Left ventricle myocardium inferior (tissue), 1 donor: Measurements from ENCODE around the gene PACS1. TPM values are rescaled to one million over a fixed set of nuclear protein-coding genes. Genes with fewer than 3 reads are reported as not detected.

Experiments
- DNase-seq: peaks from one replicate; pipeline ENCODE4 v3.0.0-alpha.2; 2020
- H3K27ac ChIP-seq: fragments of 200-600 bp; replicated peaks from 2 replicates; pipeline ENCODE4 v1.8.0; 2021
- H3K27me3 ChIP-seq: fragments of 200-600 bp; 2 replicates; pipeline ENCODE4 v1.8.0; 2021; ENCODE audit warnings: low read depth
- H3K36me3 ChIP-seq: fragments of 200-600 bp; 2 replicates; pipeline ENCODE4 v1.8.0; 2021
- H3K4me1 ChIP-seq: fragments of 200-600 bp; 2 replicates; pipeline ENCODE4 v1.8.0; 2021
- H3K4me3 ChIP-seq: fragments of 200-600 bp; 2 replicates; pipeline ENCODE4 v1.8.0; 2021; ENCODE audit warnings: mild to moderate bottlenecking, moderate library complexity
- H3K9me3 ChIP-seq: fragments of 200-600 bp; replicated peaks from 2 replicates; pipeline ENCODE4 v1.8.0; 2021
- CTCF ChIP-seq: fragments of 200-600 bp; IDR thresholded peaks from 2 replicates; pipeline ENCODE4 v1.8.0; 2021; ENCODE audit warnings: antibody characterized with exemption, mild to moderate bottlenecking, borderline replicate concordance
- intact Hi-C: fragments of 100-400 bp; cut with micrococcal nuclease; formaldehyde crosslinking; loops from one replicate; pipeline ENCODE4 v1.11.0; 2022
- total RNA-seq: library from RNA; stranded (reverse); fragmentation: NEBNext Ultra II Directional; extraction: Animal tissue kit (Norgen Biotek cat#: 25700); gene quantifications from one replicate; pipeline ENCODE4 v1.2.1, GENCODE V29; 2021
- donor health status: DM: no; HTN: yes; CAD: no; lungs with severe emphysema.

The PACS1 gene
- total RNA-seq, 1 donor from 2014 or later, result 54.9 TPM

DNA sequence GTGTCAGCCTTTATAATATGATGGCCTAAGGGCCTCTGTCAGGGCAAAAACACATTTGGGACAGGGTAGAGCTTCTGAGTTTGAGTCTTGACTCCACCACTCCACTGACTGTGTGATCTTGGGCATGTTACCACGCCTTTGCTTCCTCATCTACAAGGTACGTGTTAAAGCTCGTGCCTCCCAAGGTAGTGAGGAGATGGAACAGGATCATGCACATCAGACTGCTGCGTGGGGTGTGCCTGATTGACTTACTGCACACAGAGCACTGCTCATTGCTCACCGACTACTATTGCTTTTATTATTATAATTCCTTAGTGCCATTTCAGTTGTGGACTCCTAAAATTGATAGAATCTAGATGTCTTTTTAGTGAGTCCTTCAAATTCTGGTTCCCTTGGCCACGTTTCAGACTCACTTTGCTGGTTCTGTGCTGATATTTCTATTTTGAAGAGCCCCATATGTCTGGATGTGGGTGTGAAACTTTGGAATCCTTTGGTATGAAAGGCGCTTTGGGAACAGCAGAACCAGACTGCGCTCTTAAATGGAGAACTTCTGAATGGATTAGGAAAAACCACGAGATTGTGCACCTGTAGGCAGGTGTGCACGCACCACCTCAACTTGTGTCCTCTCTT lies 154.3 kb downstream of the PACS1 start:
- Histone ChIP-seq H3K4me3 (no peak overlapping the region), H3K4me1 (no peaks in the 10 kb centered on the region), H3K9me3 (no peaks in the 10 kb centered on the region), H3K27me3 (no peaks in the 10 kb centered on the region), H3K36me3 (peaks cover 40% of the 10 kb centered on the region), H3K27ac (no peak overlapping the region)
- no peak for TF ChIP-seq CTCF
- intact Hi-C loops, result no loop called here
- no peak for DNase-seq

DNA sequence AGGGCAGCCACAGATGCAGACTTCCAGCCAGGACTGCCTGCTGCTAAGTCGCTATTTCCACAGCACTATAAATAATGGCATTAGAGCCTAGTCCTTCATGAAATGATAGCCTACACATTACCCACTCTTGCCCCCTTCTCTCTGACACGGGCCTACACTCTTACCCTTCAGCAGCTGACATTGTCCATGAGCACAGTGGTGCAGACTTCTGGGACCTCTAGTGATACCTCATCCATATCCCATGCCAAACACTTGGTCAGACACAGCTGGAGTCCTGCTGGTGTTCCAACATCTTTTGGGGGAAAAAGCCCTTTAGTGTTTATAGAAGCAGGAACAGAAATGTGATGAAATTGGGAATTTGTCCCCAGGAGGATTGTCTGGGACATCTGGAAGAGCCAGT lies 155.0 kb downstream of the PACS1 start:
- TF ChIP-seq CTCF, result no peak
- intact Hi-C loops, result no loop called here
- no peak overlapping the region for H3K27ac ChIP-seq
- no peaks in the 10 kb centered on the region for H3K4me1 ChIP-seq
- H3K36me3 ChIP-seq, result peaks cover 33% of the 10 kb centered on the region
- no peak for DNase-seq
- no peak overlapping the region for H3K4me3 ChIP-seq
- H3K27me3 ChIP-seq, result no peaks in the 10 kb centered on the region
- H3K9me3 ChIP-seq, result no peaks in the 10 kb centered on the region

- Histone ChIP-seq H3K4me3 (no peak overlapping the region), H3K27ac (no peak overlapping the region), H3K4me1 (no peaks in the 10 kb centered on the region), H3K36me3 (peaks cover 29% of the 10 kb centered on the region), H3K9me3 (no peaks in the 10 kb centered on the region), H3K27me3 (no peaks in the 10 kb centered on the region)
- no peak for TF ChIP-seq CTCF
- DNase-seq, result no peak
- intact Hi-C loops, result no loop called here
These were observed 156.0 kb downstream of the PACS1 start for GRCh38 chr11:66226101-66226500.

GRCh38 chr11:66227700-66228099 lies 157.6 kb downstream of the PACS1 start:
- peaks cover 45% of the 10 kb centered on the region for H3K36me3 ChIP-seq
- intact Hi-C loops, result no loop called here

GRCh38 chr11:66228521-66228920 lies 158.4 kb downstream of the PACS1 start:
- TF ChIP-seq CTCF, result no peak
- Histone ChIP-seq H3K9me3 (no peaks in the 10 kb centered on the region), H3K4me1 (no peaks in the 10 kb centered on the region), H3K36me3 (peaks cover 53% of the 10 kb centered on the region), H3K4me3 (no peak overlapping the region), H3K27me3 (no peaks in the 10 kb centered on the region), H3K27ac (no peak overlapping the region)
- DNase-seq, result no peak
- intact Hi-C loops, result no loop called here

More at GRCh38 chr11:66227700-66228099, 157.6 kb downstream of the PACS1 start:
- no peaks in the 10 kb centered on the region for H3K4me1 ChIP-seq
- no peak overlapping the region for H3K27ac ChIP-seq
- H3K9me3 ChIP-seq, result no peaks in the 10 kb centered on the region
- DNase-seq, result no peak
- H3K4me3 ChIP-seq, result no peak overlapping the region
- no peaks in the 10 kb centered on the region for H3K27me3 ChIP-seq
- TF ChIP-seq CTCF, result no peak
